Measurements from ENCODE around the gene CFAP251. TPM values are rescaled to one million over a fixed set of nuclear protein-coding genes. Genes with fewer than 3 reads are reported as not detected.

The CFAP251 gene
- total RNA-seq, 2 donors from 2014 or later = 3.6 to 7.0 TPM

DNA sequence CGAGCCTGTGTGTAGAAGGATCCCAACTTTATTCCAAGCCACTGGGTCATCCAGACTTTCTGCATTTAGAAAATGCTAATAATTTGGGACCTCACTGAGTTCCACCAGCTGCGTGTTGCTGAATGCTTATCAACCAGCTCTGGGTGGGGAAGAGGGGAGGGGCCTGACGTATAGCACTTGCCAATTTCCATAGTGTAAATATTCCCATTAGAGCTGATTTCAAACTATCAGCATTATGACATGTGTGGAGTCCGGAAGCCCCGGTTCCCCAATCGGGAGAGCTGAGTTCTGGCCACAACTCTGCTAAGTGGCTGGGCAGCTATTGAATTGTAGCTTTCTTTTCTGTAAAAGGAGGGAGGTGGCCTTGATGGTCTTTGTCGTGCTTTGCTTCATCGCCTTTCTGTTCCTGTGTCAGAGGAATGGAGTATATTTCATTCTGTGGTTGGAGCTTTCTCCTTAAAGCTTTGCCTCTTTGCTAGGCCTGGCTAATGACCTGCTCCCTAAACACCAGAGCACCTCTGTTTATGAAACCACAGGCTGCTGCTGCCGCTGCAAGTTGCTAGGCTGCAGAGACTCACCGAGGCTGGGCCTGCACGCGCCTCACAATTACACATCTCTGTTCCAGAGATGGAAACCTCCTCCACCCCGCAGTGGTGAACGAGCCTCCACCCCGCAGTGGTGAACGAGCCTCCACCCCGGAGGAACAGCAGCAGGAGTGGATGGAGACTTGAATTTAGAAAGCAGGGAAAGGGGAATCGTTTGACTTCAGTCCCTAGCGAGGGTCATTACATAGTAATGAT lies 95.6 kb downstream of the CFAP251 start:
- intact Hi-C loops (cut with DNase I) = no loop called here
- Histone ChIP-seq H3K4me1 (no peaks in the 10 kb centered on the region), H3K4me3 (no peak overlapping the region), H3K9me3 (no peaks in the 10 kb centered on the region), H3K27ac (no peak overlapping the region), H3K36me3 (replicated peaks in 1 of 2; ENCODE audit: insufficient read depth in 1 of 2, low read depth in 2 of 2) (no peaks in the 10 kb centered on the region), H3K27me3 (no peaks in the 10 kb centered on the region)
- ATAC-seq (no peak), DNase-seq (no peak)
- TF ChIP-seq POLR2A (IDR thresholded peaks at IDR 0.05) = no peak
- TF ChIP-seq, protein P1, sequence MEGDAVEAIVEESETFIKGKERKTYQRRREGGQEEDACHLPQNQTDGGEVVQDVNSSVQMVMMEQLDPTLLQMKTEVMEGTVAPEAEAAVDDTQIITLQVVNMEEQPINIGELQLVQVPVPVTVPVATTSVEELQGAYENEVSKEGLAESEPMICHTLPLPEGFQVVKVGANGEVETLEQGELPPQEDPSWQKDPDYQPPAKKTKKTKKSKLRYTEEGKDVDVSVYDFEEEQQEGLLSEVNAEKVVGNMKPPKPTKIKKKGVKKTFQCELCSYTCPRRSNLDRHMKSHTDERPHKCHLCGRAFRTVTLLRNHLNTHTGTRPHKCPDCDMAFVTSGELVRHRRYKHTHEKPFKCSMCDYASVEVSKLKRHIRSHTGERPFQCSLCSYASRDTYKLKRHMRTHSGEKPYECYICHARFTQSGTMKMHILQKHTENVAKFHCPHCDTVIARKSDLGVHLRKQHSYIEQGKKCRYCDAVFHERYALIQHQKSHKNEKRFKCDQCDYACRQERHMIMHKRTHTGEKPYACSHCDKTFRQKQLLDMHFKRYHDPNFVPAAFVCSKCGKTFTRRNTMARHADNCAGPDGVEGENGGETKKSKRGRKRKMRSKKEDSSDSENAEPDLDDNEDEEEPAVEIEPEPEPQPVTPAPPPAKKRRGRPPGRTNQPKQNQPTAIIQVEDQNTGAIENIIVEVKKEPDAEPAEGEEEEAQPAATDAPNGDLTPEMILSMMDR (IDR thresholded peaks at IDR 0.05) = no peak
- WGBS, 2 donors = 75 to 88% methylated on average over 16 to 19 of the region's 19 CpGs

DNA sequence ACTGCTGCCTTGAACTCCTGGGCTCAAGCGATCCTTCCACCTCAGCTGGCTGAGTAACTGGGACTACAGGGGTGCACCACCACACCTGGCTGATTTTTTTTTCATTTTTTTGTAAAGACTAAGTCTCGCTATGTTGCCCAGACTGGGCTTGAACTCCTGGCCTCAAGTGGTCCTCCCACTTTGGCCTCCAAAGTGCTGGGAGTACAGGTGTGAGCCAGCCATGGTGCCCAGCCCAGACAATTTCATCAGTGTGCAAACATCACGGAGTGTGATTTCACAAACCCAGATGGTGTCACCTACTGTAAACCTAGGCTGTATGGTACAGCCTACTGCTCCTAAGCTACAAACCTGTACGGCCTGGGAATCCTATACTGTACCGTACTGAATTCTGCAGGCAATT lies 96.4 kb downstream of the CFAP251 start:
- Histone ChIP-seq H3K36me3 (replicated peaks in 1 of 2; ENCODE audit: insufficient read depth in 1 of 2, low read depth in 2 of 2) (no peaks in the 10 kb centered on the region), H3K4me1 (no peaks in the 10 kb centered on the region), H3K27me3 (no peaks in the 10 kb centered on the region), H3K9me3 (no peaks in the 10 kb centered on the region), H3K4me3 (no peak overlapping the region), H3K27ac (no peak overlapping the region)
- TF ChIP-seq, protein P1 (IDR thresholded peaks at IDR 0.05) = no peak
- no peak for TF ChIP-seq POLR2A (IDR thresholded peaks at IDR 0.05)
- intact Hi-C loops (cut with DNase I) = no loop called here
- DNase-seq (no peak), ATAC-seq (no peak)
- 91% methylated on average over 5 of the region's 5 CpGs for WGBS, 2 donors

DNA sequence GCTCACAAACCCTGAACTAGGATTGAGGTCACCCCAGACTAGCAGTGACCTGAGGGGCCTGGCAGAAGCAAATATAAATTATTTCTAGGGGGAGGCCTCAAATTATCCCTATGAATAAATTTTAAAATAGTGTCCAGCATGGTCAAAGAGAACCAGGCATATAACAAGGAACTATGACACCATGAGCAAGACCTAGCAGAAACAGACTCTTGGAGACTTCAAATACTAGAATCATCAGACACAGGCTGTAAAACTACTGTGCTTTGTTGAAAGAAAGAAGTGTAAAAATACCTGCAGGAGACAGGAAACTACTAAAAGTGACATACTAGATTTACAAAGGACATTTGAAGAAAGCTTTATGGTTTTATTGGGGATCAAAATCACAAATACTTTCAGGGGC lies 100.1 kb downstream of the CFAP251 start:
- TF ChIP-seq, protein P1 (IDR thresholded peaks at IDR 0.05) = no peak
- no peak overlapping the region for H3K27ac ChIP-seq
- no peaks in the 10 kb centered on the region for H3K27me3 ChIP-seq
- no peak for ATAC-seq
- no peaks in the 10 kb centered on the region for H3K9me3 ChIP-seq
- intact Hi-C loops (cut with DNase I) = no loop called here
- no peaks in the 10 kb centered on the region for H3K36me3 ChIP-seq (replicated peaks in 1 of 2; ENCODE audit: insufficient read depth in 1 of 2, low read depth in 2 of 2)
- peaks cover 12% of the 10 kb centered on the region for H3K4me1 ChIP-seq
- DNase-seq = no peak
- H3K4me3 ChIP-seq = no peak overlapping the region

DNA sequence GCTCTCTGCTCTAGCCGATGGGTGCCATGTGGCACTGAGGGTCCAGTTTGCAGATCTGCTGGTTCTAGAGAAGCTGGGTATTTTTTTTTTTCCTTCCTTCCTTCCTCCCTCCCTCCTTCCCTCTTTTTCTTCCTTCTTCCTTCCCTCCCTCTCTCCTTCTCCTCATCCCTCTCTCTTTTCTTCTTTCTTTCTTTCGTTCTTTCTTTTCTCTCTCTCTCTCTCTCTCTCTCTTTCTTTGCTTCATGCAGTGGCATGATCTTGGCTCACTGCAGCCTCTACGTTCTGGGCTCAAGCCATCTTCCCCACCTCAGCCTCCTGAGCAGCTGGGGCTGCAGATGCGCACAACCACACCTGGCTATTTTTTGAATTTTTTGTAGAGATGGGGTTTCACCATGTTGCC lies 100.5 kb downstream of the CFAP251 start:
- H3K9me3 ChIP-seq = no peaks in the 10 kb centered on the region
- TF ChIP-seq, protein P1 (IDR thresholded peaks at IDR 0.05) = no peak
- TF ChIP-seq POLR2A (IDR thresholded peaks at IDR 0.05) = no peak
- WGBS, 2 donors = 87 to 88% methylated on average over 4 of the region's 4 CpGs
- H3K27me3 ChIP-seq = no peaks in the 10 kb centered on the region
- intact Hi-C loops (cut with DNase I) = no loop called here
- DNase-seq = no peak
- H3K36me3 ChIP-seq (replicated peaks in 1 of 2; ENCODE audit: insufficient read depth in 1 of 2, low read depth in 2 of 2) = no peaks in the 10 kb centered on the region
- no peak for ATAC-seq
- H3K4me3 ChIP-seq = no peak overlapping the region
- no peak overlapping the region for H3K27ac ChIP-seq
- H3K4me1 ChIP-seq = peaks cover 17% of the 10 kb centered on the region

DNA sequence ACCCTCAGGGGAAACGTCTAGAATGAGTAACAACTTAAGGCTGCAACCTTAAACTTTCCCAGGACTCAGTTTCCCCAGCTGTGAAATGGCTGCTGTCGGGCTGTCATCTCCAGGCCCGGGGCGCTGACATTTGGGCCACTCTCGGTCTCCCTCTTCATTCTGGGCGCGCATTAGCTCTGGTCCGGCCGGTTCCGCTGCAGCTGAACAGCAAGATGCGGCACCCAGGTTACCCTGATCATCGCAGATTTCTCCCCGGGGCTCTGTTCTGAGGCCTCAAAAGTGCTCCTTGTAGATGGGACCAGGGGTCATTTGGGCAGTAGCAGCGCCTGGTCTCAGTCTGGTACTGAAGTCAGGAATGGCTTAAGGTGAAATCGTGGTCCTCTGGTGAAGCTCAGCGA lies 102.4 kb downstream of the CFAP251 start:
- ATAC-seq = no peak
- Histone ChIP-seq H3K4me3 (no peak overlapping the region), H3K4me1 (peaks cover 36% of the 10 kb centered on the region), H3K36me3 (replicated peaks in 1 of 2; ENCODE audit: insufficient read depth in 1 of 2, low read depth in 2 of 2) (no peaks in the 10 kb centered on the region), H3K27me3 (no peaks in the 10 kb centered on the region), H3K27ac (peak overlapping the region; percentile 80 to 89 (median 84)), H3K9me3 (no peaks in the 10 kb centered on the region)
- peak in 1 of 4 donors; percentile 14 for DNase-seq
- TF ChIP-seq, protein P1 (IDR thresholded peaks at IDR 0.05) = no peak
- no peak for TF ChIP-seq POLR2A (IDR thresholded peaks at IDR 0.05)
- WGBS, 2 donors = 42 to 49% methylated on average over 15 to 16 of the region's 16 CpGs
- intact Hi-C loops (cut with DNase I) = no loop called here
